ENCODE data around the gene RASA2. TPM values are rescaled to one million over a fixed set of nuclear protein-coding genes. Genes with fewer than 3 reads are reported as not detected.
A peak's percentile ranks its signal among the peaks of the same experiment; 100 is the strongest.

Gene RASA2
- total and polyA plus RNA-seq, 2 of the 4 experiments (the other 2 are of a cell fraction): 6.1 to 14.0 TPM

GRCh38 chr3:141539431-141540187, 52.8 kb downstream of the RASA2 start:
- Histone ChIP-seq H4K5ac (ENCODE audit: low read depth, low read length) (no peak overlapping the region), H3K9ac (ENCODE audit: low read depth, low read length) (no peak overlapping the region), H3K14ac (replicated peaks; ENCODE audit: low read depth, low read length) (no peak overlapping the region), H3K4me1 (ENCODE audit: control insufficient read depth, insufficient read depth, low read length) (peaks cover 2% of the 10 kb centered on the region; the same call in 1 of the 2 replicates), H2BK120ac (ENCODE audit: low read depth, low read length) (no peak overlapping the region), H2AK9ac (replicated peaks; ENCODE audit: low read depth, low read length, poor library complexity) (no peak overlapping the region), H4K91ac (ENCODE audit: insufficient read depth, low read depth, low read length) (no peak overlapping the region), H2BK15ac (ENCODE audit: low read depth, low read length) (no peak overlapping the region; the same call in 2 of the 3 replicates), H3K4ac (ENCODE audit: low read depth, low read length) (no peak overlapping the region), H3K4me2 (ENCODE audit: low read depth, low read length) (no peak overlapping the region; the same call in 1 of the 2 replicates), H3K9me1 (ENCODE audit: insufficient read depth, low read length) (no peaks in the 10 kb centered on the region; the same call in 1 of the 2 replicates), H3K36me3 (ENCODE audit: control insufficient read depth, insufficient read depth, low read length) (peaks cover 13% of the 10 kb centered on the region), H3K4me3 (ENCODE audit: insufficient read depth, low read depth, low read length) (no peak overlapping the region), H3K27me3 (ENCODE audit: control insufficient read depth, insufficient read depth, low read length) (no peaks in the 10 kb centered on the region), H3K9me3 (ENCODE audit: control insufficient read depth, insufficient read depth, low read length) (peaks cover 2% of the 10 kb centered on the region), H3K23ac (ENCODE audit: low read depth, low read length) (peak overlapping the region; percentile 58; the same call in 1 of the 2 replicates), H3K18ac (ENCODE audit: low read depth, low read length) (no peak overlapping the region), H4K8ac (ENCODE audit: low read depth in 2 of 2, low read length in 2 of 2) (0 out of 4 replicates have a peak overlapping the region, but pooled peaks of 1 of the 2 experiments have one; percentile 28), H2BK5ac (ENCODE audit: low read depth, low read length, poor library complexity, severe bottlenecking) (peak overlapping the region; percentile 41), H3K56ac (ENCODE audit: extremely low read depth, insufficient read depth, low read length) (no peak overlapping the region), H3K79me1 (ENCODE audit: low read depth in 1 of 2, low read length in 2 of 2) (peaks cover 12 to 29% of the 10 kb centered on the region in 2 experiments), H2BK20ac (ENCODE audit: low read depth, low read length) (no peak overlapping the region), H2AFZ (replicated peaks; ENCODE audit: low read length, poor library complexity) (no peak overlapping the region), H2AK5ac (ENCODE audit: low read depth, low read length) (no peak overlapping the region), H4K20me1 (ENCODE audit: insufficient read depth, low read length) (no peaks in the 10 kb centered on the region), H3K27ac (ENCODE audit: insufficient read depth, low read length) (no peak overlapping the region)
- dilution Hi-C loops (cut with HindIII; ENCODE audit: low sequenced_read_pairs, unreplicated experiment) (no loop called here), in situ Hi-C loops (cut with MboI; ENCODE audit: low sequenced_read_pairs) (loop anchor here (10.0 kb wide), 1 partner anchor 235 kb away; no protein-coding TSS in a partner anchor), intact Hi-C loops (cut with micrococcal nuclease) (no loop called here)
- CTCF ChIA-PET: no interaction called here
- no CpG with 5 or more reads among the region's 5 CpGs for WGBS, 2 experiments (ENCODE audit: extremely low coverage in 2 of 2, insufficient read length in 1 of 2)
- no TSS peak for BruUV-seq (replicated peaks)
- ATAC-seq (ENCODE audit: low read depth) (peak; percentile 56), DNase-seq (peak; percentile 31)
- TF ChIP-seq CHD1 (IDR thresholded peaks at IDR 0.05; ENCODE audit: low read depth, low read length): no peak
- TF ChIP-seq FOS (IDR thresholded peaks at IDR 0.05; ENCODE audit: low read depth, low read length): no peak
- TF ChIP-seq RAD21 (IDR thresholded peaks at IDR 0.05; ENCODE audit: low read length): no peak
- TF ChIP-seq, protein P1, sequence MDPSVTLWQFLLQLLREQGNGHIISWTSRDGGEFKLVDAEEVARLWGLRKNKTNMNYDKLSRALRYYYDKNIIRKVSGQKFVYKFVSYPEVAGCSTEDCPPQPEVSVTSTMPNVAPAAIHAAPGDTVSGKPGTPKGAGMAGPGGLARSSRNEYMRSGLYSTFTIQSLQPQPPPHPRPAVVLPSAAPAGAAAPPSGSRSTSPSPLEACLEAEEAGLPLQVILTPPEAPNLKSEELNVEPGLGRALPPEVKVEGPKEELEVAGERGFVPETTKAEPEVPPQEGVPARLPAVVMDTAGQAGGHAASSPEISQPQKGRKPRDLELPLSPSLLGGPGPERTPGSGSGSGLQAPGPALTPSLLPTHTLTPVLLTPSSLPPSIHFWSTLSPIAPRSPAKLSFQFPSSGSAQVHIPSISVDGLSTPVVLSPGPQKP (IDR thresholded peaks at IDR 0.05; ENCODE audit: borderline replicate concordance, low read depth, low read length): no peak
- POLR2A ChIA-PET (ENCODE audit: unreplicated experiment): no interaction called here
